HG03039 (cell line): ENCODE results near the gene UTRN.

ENCODE experiments used
- ATAC-seq: cut with Tn5 transposase; IDR thresholded peaks from one replicate; pipeline ENCODE4 v1.9.1; 2021; ENCODE audit warnings: mild to moderate bottlenecking, moderate library complexity; ENCODE audit not compliant: unreplicated experiment

The UTRN gene

DNA sequence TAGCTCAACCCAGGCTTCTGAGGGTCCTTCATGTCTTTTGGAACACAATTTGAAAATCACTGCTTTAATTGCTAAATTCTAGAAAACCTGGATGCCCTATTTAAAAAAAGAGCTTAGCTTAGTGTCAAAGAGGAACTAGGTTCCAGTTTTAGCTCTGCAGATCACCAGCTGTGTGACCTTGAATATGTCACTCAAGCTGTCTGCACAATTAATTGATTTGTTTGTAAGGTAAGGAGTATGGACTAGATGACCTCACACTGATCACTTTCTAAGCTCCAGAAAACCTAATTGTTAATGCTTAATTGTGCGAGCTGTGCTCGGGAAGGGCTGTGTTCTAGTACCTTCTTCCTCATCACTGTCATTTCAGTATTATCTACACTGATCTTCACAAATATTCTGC lies 26.2 kb downstream of the UTRN start:
- ATAC-seq, result no peak

DNA sequence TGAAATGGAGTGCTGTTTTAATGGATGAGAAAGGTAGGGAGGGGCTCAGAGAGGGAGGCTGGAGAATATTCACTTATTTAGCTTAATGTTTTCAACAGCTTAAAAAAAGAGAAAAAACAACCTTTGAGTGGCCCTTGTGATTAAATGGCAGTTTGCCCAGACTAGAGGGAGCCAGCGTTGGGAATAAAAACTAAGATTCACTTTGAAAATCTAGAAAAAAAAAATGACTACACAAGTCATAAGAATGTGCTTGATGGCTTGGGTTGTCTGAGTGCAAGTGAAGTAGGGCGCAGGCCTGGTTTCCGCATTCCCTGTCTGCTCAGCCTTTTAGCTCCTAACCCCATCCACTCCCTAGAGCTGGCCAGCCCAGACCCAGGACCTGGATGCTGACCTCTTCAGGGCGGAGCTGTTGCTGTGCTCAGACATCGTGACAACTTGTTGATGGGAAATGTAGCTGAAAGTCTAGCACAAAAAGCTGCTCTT lies 28.9 kb downstream of the UTRN start:
- no peak for ATAC-seq

DNA sequence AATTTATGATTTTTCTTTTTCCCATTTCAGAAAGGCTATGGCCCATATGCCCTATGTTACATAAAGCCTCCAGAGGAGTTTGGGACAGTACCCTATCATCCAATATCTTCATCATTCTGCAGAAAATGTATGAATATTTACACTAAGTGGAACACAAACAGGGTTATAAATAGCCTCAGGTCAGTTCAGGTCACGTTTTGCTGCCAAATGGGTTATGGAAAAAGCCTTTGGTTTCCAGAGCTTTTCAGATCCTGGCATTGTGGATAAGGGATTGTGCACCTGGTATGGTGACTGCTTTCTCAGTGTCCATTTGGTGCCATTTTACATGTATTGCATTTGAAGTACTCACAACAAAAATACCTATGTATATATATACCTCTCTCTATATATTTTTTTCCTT lies 29.4 kb downstream of the UTRN start:
- ATAC-seq, result no peak

GRCh38 chr6:144315226-144315980 lies 30.3 kb downstream of the UTRN start:
- ATAC-seq, result no peak

DNA sequence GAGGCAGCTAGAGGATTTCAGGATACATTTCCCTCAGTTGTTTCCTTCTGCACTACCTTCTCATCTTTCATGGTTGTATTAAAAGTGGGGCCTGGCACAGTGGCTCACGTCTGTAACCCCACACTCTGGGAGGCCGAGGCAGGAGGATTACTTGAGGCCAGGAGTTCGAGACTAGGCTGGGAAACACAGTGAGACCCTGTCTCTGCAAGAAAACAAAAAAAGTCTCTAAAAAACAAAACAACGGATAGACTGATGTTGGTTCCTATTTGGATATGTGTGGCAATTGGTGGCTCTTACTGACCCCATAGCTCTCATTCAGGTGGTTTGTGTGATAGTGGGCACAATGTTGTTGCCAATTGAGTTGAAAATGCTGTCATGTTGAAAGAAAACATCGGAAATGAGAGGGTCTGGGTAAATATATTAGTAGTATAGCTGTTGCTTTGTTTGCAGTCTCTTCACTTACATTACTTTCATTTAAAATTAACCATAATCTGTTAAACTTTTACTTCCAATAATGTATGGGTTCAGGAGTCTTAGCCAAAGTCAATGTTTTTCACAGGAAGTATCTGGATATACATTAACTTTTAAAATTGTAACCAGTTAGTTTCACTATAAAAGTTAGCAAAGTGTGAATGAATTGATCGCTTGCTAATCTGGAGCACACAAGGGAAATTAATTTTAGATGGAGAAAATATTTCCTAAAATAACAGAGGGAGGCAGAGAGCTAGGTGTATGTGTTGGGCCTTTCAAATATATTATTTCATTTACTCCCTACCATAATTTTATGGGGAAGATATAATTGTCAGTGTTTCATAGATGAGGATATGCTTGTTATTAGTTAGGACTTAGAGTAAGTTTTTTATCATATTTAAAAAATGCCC lies 31.1 kb downstream of the UTRN start:
- ATAC-seq, result no peak

DNA sequence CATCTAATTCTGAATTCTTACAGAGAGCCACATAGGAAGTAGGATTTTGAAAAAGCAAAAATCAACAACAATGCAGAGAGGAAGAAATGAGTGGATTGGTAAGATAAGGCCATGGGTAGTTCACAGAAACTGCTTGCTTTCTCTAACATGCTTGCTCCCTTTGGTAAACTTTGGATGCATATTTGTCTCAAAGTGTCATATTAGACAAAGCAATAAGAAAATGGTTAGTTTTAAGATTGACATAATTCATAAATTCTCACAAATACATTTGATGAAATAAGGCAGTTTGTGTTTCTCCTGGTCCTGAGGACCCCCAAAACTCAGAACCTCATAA lies 31.7 kb downstream of the UTRN start:
- no peak for ATAC-seq

GRCh38 chr6:144317736-144318135 lies 32.6 kb downstream of the UTRN start:
- ATAC-seq, result no peak

DNA sequence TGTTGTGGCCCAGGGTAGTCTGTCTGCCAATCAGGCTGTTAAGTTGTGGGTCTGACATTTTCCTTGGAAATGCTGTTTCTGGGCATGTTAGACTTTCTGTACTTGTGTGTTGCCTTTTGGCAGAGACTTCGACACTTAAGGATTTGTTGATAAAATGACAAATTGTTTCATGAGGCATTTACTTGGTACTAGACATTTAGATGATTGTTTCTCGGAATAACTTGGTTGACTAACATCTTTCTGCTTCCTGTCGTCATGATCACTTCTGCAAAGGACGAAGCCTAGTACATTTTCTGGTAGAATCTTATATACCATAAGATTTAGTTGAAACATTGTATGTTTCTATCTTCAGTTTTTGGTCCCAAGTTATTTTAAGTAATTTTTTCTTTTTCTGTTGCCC lies 34.1 kb downstream of the UTRN start:
- no peak for ATAC-seq

GRCh38 chr6:144320741-144321140 lies 35.6 kb downstream of the UTRN start:
- no peak for ATAC-seq

GRCh38 chr6:144321839-144322591 lies 36.9 kb downstream of the UTRN start:
- no peak for ATAC-seq

DNA sequence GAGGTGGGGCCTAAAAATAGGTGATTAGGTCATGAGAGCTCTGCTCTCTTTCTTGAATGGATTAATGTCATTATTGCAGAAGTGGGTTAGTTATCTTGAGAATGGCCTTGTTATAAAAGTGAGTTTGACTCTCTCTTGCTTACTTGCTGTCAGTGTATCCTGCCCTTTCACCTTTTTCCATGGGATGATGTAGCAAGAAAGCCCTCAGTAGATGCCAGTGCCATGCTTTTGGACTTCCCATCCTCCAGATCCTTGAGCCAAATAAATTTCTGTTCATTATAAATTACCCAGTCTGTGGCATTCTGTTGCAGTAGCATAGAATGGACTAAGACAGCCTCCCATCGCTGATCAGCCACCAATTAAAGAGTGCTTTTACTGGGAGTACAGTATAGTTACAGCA lies 40.1 kb downstream of the UTRN start:
- ATAC-seq, result no peak

GRCh38 chr6:144326393-144326792 lies 41.3 kb downstream of the UTRN start:
- no peak for ATAC-seq

DNA sequence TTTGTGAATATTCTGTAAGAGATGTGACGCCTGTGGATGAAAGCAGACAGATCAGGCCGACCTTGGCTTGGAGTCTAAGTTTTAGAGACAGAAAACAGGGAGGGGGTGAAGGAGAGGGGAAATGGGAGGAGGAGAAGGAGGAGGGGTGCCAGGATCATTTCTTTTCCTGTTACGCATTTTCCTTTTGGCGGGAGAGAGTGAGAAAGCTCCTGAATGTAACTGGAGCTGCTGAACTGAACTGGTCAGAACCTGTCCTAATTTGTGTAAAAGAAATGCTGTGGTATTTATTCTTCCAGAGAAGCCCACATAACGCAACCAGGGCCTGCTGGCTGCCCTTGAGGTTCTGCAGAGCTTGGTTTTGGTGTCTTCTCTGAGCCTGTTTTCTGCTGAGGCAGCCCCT lies 41.9 kb downstream of the UTRN start:
- no peak for ATAC-seq

- ATAC-seq, result no peak
Measured at GRCh38 chr6:144330017-144330987, 45.2 kb downstream of the UTRN start.

DNA sequence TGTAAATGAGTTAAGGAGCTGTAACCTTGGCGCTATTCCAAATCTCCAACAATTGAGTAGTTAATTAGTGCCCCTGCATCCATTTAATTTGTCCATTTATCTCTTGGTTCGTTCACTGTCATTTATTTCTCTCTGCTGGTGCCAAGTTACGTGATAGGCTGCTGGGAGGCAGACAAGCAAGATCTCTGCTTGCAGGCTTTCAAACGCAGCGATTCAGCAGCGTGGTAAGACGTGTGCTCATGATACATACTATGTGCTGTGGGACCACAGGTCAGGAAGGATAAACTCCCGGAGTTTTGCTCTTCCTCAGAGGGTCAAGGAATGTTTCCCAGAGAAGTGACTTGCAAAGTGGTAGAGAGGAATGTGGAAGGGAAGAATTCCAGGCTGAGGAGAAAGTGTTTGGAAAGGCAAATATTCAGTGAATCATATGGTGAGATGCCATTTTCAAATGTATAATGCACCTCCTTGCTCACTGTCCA lies 46.4 kb downstream of the UTRN start:
- no peak for ATAC-seq

DNA sequence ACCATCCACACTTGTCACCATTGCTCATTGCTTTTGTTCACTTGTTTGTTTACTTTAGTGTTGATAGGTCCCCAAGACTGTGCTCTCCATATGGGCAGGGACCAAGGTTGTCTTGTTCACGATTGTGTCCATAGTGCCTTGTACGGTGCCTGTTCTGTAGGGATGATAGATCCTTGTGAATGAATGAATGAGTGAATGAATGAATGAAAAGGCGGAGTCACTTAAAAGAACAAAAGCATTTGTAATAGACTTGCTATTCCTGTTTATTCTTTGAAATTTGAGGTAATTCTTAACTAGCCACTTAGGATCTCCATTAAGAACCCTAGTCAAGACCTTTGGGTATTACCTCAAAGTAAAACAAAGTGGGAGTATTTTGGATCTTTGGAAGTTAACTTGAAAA lies 47.0 kb downstream of the UTRN start:
- no peak for ATAC-seq

- ATAC-seq, result peak; percentile 33
Measured at GRCh38 chr6:144334150-144334708, 49.1 kb downstream of the UTRN start.
